H9 (cell line): ENCODE measurements around the gene OR10H5. TPM values are rescaled to one million over a fixed set of nuclear protein-coding genes. Genes with fewer than 3 reads are reported as not detected.

Experiments
- DNase-seq: peaks from one replicate; pipeline ENCODE4 v3.0.0-alpha.2; 2017
- H2AFZ ChIP-seq: one replicate; pipeline ENCODE4 v1.6.1; 2013; ENCODE audit warnings: mild to moderate bottlenecking, low read length, control low read depth, moderate library complexity
- H2AK5ac ChIP-seq: 2 replicates; pipeline ENCODE4 v1.6.1; 2013; ENCODE audit warnings: low read length, control low read depth, mixed read lengths; ENCODE audit not compliant: insufficient read length
- H2BK120ac ChIP-seq: one replicate; pipeline ENCODE4 v1.6.1; 2013; ENCODE audit warnings: low read depth, mild to moderate bottlenecking, low read length, control low read depth, inconsistent platforms; ENCODE audit not compliant: poor library complexity, severe bottlenecking
- H2BK12ac ChIP-seq: 2 replicates; pipeline ENCODE4 v1.6.1; 2013; ENCODE audit warnings: low read length, control low read depth, mixed read lengths, low read depth; ENCODE audit not compliant: insufficient read length
- H2BK15ac ChIP-seq: 2 replicates; pipeline ENCODE4 v1.6.1; 2013; ENCODE audit warnings: low read depth, low read length, control low read depth
- H2BK20ac ChIP-seq: one replicate; pipeline ENCODE4 v1.6.1; 2013; ENCODE audit warnings: low read depth, mild to moderate bottlenecking, low read length, control low read depth, inconsistent platforms; ENCODE audit not compliant: poor library complexity, severe bottlenecking
- H2BK5ac ChIP-seq: 2 replicates; pipeline ENCODE4 v1.6.1; 2013; ENCODE audit warnings: low read length, control low read depth, mixed read lengths; ENCODE audit not compliant: insufficient read length
- H3K14ac ChIP-seq: 2 replicates; pipeline ENCODE4 v1.6.1; 2013; ENCODE audit warnings: low read length, control low read depth; ENCODE audit not compliant: insufficient read depth
- H3K18ac ChIP-seq: 2 replicates; pipeline ENCODE4 v1.6.1; 2013; ENCODE audit warnings: low read depth, mild to moderate bottlenecking, mixed read lengths, low read length, control low read depth; ENCODE audit not compliant: insufficient read length
- H3K23ac ChIP-seq: 2 replicates; pipeline ENCODE4 v1.6.1; 2013; ENCODE audit warnings: low read length, control low read depth, mixed read lengths, low read depth; ENCODE audit not compliant: insufficient read length
- H3K23me2 ChIP-seq: 2 replicates; pipeline ENCODE4 v1.6.1; 2013; ENCODE audit warnings: low read depth, mild to moderate bottlenecking, mixed read lengths, low read length, control low read depth; ENCODE audit not compliant: insufficient read length, poor library complexity, severe bottlenecking
- H3K27ac ChIP-seq: 2 replicates; pipeline ENCODE4 v1.5.1; 2013; ENCODE audit warnings: low read length, control low read depth, mixed read lengths, low read depth; ENCODE audit not compliant: insufficient read length
- H3K27me3 ChIP-seq: 2 replicates; pipeline ENCODE4 v1.6.1; 2013; ENCODE audit warnings: low read length, control low read depth, inconsistent platforms; ENCODE audit not compliant: insufficient read depth
- H3K4ac ChIP-seq: 2 replicates; pipeline ENCODE4 v1.6.1; 2013; ENCODE audit warnings: low read depth, mild to moderate bottlenecking, control low read depth, inconsistent platforms, low read length, moderate library complexity
- H3K4me1 ChIP-seq: 2 replicates; pipeline ENCODE4 v1.6.1; 2013; ENCODE audit warnings: low read length, control low read depth, inconsistent platforms; ENCODE audit not compliant: insufficient read depth
- H3K4me2 ChIP-seq: 2 replicates; pipeline ENCODE4 v1.6.1; 2013; ENCODE audit warnings: low read length, control low read depth, mixed read lengths; ENCODE audit not compliant: insufficient read length, insufficient read depth
- H3K56ac ChIP-seq: 2 replicates; pipeline ENCODE4 v1.6.1; 2013; ENCODE audit warnings: low read depth, mild to moderate bottlenecking, mixed read lengths, low read length, control low read depth; ENCODE audit not compliant: insufficient read length
- H3K79me1 ChIP-seq: 2 replicates; pipeline ENCODE4 v1.6.1; 2013; ENCODE audit warnings: low read depth, mild to moderate bottlenecking, moderate library complexity, low read length, control low read depth, inconsistent platforms; ENCODE audit not compliant: insufficient read depth, poor library complexity, severe bottlenecking
- H3K79me2 ChIP-seq: 2 replicates; pipeline ENCODE4 v1.6.1; 2013; ENCODE audit warnings: low read length, control low read depth, inconsistent platforms; ENCODE audit not compliant: insufficient read depth
- H3K9ac ChIP-seq: 2 replicates; pipeline ENCODE4 v1.6.1; 2013; ENCODE audit warnings: low read length, control low read depth, mixed read lengths; ENCODE audit not compliant: insufficient read length; ENCODE audit errors: extremely low read depth
- H3K9me3 ChIP-seq: one replicate; pipeline ENCODE4 v1.6.1; 2013; ENCODE audit warnings: low read depth, low read length, inconsistent platforms; ENCODE audit not compliant: control insufficient read depth
- H3T11ph ChIP-seq: one replicate; pipeline ENCODE4 v1.6.1; 2013; ENCODE audit warnings: mild to moderate bottlenecking, low read length, control low read depth, inconsistent platforms
- H4K20me1 ChIP-seq: one replicate; pipeline ENCODE4 v1.6.1; 2013; ENCODE audit not compliant: control insufficient read depth, insufficient read length, insufficient read depth
- H4K5ac ChIP-seq: 2 replicates; pipeline ENCODE4 v1.6.1; 2013; ENCODE audit warnings: low read depth, mild to moderate bottlenecking, mixed read lengths, low read length, control low read depth; ENCODE audit not compliant: insufficient read length
- H4K8ac ChIP-seq: replicated peaks from 2 replicates; pipeline ENCODE4 v1.6.1; 2013; ENCODE audit warnings: low read length, control low read depth, mixed read lengths, low read depth; ENCODE audit not compliant: insufficient read length
- H4K91ac ChIP-seq: 2 replicates; pipeline ENCODE4 v1.6.1; 2013; ENCODE audit warnings: low read depth, mild to moderate bottlenecking, moderate library complexity, mixed read lengths, low read length, control low read depth; ENCODE audit not compliant: insufficient read length
- H3K27ac Mint-ChIP-seq, 3 experiments: 2 replicates in 2 of 3; 3 replicates in 1 of 3; pipeline ENCODE4 v1.8.0; 2020 to 2021; ENCODE audit warnings: mixed read lengths in 3 of 3, mild to moderate bottlenecking in 1 of 3, moderate library complexity in 1 of 3
- H3K27me3 Mint-ChIP-seq: 2 replicates; pipeline ENCODE4 v1.8.0; 2021; ENCODE audit warnings: low read depth, mild to moderate bottlenecking, moderate library complexity, mixed read lengths
- H3K36me3 Mint-ChIP-seq, 3 experiments: 2 replicates in 2 of 3; 3 replicates in 1 of 3; pipeline ENCODE4 v1.8.0; 2020 to 2021; ENCODE audit warnings: low read depth in 3 of 3, mixed read lengths in 3 of 3; ENCODE audit not compliant: insufficient read depth in 1 of 3
- H3K4me1 Mint-ChIP-seq, 2 experiments: 2 replicates each; pipeline ENCODE4 v1.8.0; 2020; ENCODE audit warnings: mixed read lengths in 2 of 2
- H3K4me3 Mint-ChIP-seq, 2 experiments: 2 replicates in 1 of 2; 3 replicates in 1 of 2; pipeline ENCODE4 v1.8.0; 2020 to 2021; ENCODE audit warnings: mild to moderate bottlenecking in 2 of 2, mixed read lengths in 2 of 2, moderate library complexity in 1 of 2
- H3K9me3 Mint-ChIP-seq, 2 experiments: 2 replicates in 1 of 2; 3 replicates in 1 of 2; pipeline ENCODE4 v1.8.0; 2020; ENCODE audit warnings: mild to moderate bottlenecking in 2 of 2, mixed read lengths in 2 of 2, moderate library complexity in 1 of 2
- CTCF ChIP-seq: fragments of 200-600 bp; sonication (generic); conservative IDR thresholded peaks from 3 replicates; pipeline ENCODE4 v1.8.0; 2021; ENCODE audit warnings: antibody characterized with exemption, mild to moderate bottlenecking
- whole genome bisulfite sequencing: extraction: QIAGEN DNeasy Blood & Tissue Kit; methylation state at CpG from one replicate; pipeline ENCODE4 v1.1.7; 2013; ENCODE audit warnings: missing lambda C conversion rate, low lambda C conversion rate, mixed read lengths; ENCODE audit not compliant: insufficient read length; ENCODE audit errors: extremely low coverage; 5-methylcytosine and 5-hydroxymethylcytosine counted together
- total RNA-seq: library from RNA; stranded (reverse); gene quantifications from 2 replicates; pipeline ENCODE4 v1.2.1, GENCODE V29; 2021

The OR10H5 gene
- total RNA-seq, 1 experiment from 2014 or later = not detected

- H3K9me3 Mint-ChIP-seq = peaks cover 87 to 97% of the 10 kb centered on the region in 2 experiments
- no peak overlapping the region for H2BK20ac ChIP-seq
- H3K9ac ChIP-seq = no peak overlapping the region
- DNase-seq = no peak
- TF ChIP-seq CTCF = no peak
- no peak overlapping the region for H3K4me2 ChIP-seq
- no peak overlapping the region for H3K4me3 Mint-ChIP-seq
- H4K8ac ChIP-seq = no peak overlapping the region
- no peak overlapping the region for H3K27ac ChIP-seq
- no peak overlapping the region for H3K4ac ChIP-seq
- H2BK12ac ChIP-seq = no peak overlapping the region
- H3K27me3 ChIP-seq = no peaks in the 10 kb centered on the region
- H3K79me2 ChIP-seq = no peaks in the 10 kb centered on the region
- no peak overlapping the region for H2AK5ac ChIP-seq
- H2BK120ac ChIP-seq = no peak overlapping the region
- H3K18ac ChIP-seq = no peak overlapping the region
- H3K4me1 Mint-ChIP-seq = no peaks in the 10 kb centered on the region
- no peak overlapping the region for H2BK5ac ChIP-seq
- H2BK15ac ChIP-seq = no peak overlapping the region
- no peak overlapping the region for H4K5ac ChIP-seq
- H3K23me2 ChIP-seq = no peaks in the 10 kb centered on the region
- H4K20me1 ChIP-seq = peaks cover 3% of the 10 kb centered on the region
- no peak overlapping the region for H3T11ph ChIP-seq
- no peak overlapping the region for H2AFZ ChIP-seq
- no peak overlapping the region for H3K23ac ChIP-seq
- H3K79me1 ChIP-seq = no peaks in the 10 kb centered on the region
- H3K27me3 Mint-ChIP-seq = peaks cover 7% of the 10 kb centered on the region; the same call in 1 of the 2 replicates
- H3K36me3 Mint-ChIP-seq = peaks cover 12 to 38% (median 13%) of the 10 kb centered on the region in 3 experiments; a peak in 6 of 7 replicates
- no peak overlapping the region for H4K91ac ChIP-seq
- WGBS = no CpG with 5 or more reads among the region's 10 CpGs
- H3K9me3 ChIP-seq = peaks cover 80% of the 10 kb centered on the region
- H3K14ac ChIP-seq = no peak overlapping the region
- no peak overlapping the region for H3K56ac ChIP-seq
- H3K27ac Mint-ChIP-seq = no peak overlapping the region
- H3K4me1 ChIP-seq = no peaks in the 10 kb centered on the region
Measured at GRCh38 chr19:15779756-15780476, 7.5 kb upstream of the OR10H5 start.
